NK-92 (cell line): Measurements from ENCODE around the gene PAWR.
"Not testable (repeated sequence)": the region's sequence is repeated elsewhere in the genome, so short reads cannot be mapped to it uniquely, and the experiment has no call there.

Source experiments
- DNase-seq: peaks from one replicate; lab custom pipeline; 2025; ENCODE audit not compliant: unreplicated experiment; lab: John Stamatoyannopoulos, UW

The PAWR gene

GRCh38 chr12:79596719-79597350 is 93.9 kb downstream of the PAWR start:
- no peak for DNase-seq

DNA sequence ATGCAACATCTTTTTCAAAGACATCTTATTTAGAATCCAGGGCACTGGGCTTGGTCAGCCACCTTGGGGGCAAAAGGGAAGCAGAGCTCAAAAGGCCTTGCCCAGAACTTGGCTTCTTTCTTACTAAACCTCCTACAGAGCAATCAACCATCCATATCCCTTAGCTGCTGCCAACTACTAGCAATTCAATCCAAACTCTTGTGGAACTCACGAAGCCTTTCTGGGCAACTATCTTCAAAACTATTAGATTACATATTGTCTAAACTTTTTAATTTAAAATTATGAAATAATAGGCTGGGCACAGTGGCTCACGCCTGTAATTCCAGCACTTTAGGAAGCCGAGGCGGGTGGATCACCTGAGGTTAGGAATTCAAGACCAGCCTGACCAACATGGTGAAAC is 95.5 kb downstream of the PAWR start:
- no peak for DNase-seq

DNA sequence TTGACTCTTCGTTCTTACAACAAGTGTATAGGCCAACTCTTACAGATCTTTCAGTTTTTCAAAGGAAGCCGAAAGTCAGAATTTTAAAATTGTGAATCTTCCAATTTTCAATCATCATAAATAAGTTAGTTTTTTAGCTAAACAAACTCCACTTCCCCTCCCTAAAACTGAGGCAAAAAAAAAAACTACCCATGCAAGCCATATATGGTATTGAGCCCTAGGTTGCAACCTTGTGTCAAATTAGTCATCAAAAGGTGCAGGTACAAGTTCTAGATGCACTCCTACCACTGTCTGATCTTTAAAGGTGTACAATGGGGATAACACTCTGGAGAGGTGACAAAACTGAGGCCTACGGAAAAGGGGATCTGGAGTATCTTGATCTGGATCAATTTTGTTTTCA is 97.9 kb downstream of the PAWR start:
- DNase-seq = no peak

GRCh38 chr12:79591988-79592387 is 98.8 kb downstream of the PAWR start:
- no peak for DNase-seq

- DNase-seq = no peak
Observed at GRCh38 chr12:79590751-79591150, 100.0 kb downstream of the PAWR start.

DNA sequence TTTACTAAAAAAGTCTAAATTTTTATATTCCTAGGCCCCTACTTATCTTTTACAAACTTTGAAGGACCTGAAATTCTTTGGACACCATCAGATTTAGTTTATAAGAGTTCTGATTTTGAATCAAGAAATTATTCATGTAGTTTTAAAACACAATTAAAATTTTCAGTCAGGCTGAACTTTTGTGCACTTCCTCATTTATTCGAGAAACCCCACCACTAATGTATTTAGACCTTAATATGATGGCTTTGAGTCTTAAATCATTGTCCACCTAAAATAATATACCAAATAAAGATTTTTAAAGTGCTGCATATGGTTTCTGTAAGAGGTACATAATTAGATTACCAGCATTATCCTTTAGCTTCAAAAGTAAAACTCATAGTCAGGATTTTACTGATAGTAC is 103.4 kb downstream of the PAWR start:
- DNase-seq = no peak

DNA sequence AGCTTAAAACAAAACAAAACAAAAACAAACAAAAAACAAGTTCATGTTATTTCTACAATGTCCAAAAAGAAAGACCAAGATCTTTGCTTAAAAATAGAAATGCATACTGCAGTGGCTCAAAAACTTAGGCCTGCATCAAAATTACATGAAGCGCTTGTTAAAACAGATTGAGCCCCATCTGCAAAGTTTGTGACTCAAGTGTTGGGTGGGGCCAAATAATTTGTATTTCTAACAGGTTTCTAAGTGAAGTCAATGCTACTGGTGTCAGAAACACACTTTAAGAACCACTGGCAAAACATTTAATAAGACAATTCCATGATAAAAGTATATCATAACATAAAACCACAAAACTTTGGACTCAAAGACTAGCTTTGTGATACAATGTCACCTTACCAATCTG is 105.6 kb downstream of the PAWR start:
- DNase-seq = no peak

- no peak for DNase-seq
Observed at GRCh38 chr12:79573820-79574219, 116.9 kb downstream of the PAWR start.

DNA sequence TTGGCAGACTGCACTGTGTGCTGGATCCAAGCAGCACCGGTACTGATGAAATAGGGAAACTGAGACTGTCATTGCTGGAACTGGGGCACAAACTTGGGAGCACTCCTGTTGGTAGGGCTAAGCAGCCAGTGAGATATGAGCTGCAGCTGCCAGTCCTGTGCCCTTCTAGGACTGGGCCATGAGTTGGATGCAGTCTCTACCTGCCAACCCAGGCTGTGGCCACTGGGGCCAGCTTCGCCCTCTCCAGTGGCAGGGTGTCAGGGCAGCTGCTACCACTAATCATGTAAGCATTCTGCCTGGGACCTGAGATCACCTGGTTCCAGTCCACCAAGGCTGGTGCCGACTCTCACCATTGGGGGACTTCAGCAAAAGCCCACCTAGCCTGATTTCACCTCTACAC is 121.1 kb downstream of the PAWR start:
- DNase-seq = no peak

DNA sequence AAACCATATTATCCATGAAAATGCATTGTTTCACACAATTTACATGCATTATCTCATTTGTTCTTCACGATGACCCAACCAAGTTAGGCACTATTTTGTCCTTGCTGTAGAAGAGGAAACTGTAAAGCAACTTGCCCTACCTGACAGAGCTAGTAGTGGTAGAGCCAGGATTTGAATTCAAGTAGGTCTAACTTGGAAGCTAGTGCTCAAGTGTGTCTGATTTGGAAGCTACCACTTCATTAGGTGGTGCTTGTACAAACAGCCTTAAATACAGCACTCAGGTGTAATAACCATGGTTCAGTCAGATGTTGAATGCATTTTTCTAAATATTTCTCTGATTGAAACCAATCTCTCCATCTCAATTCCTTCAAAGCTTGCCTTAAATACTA is 123.6 kb downstream of the PAWR start:
- DNase-seq = no peak

GRCh38 chr12:79566452-79567174 is 124.2 kb downstream of the PAWR start:
- no peak for DNase-seq

- not testable (repeated sequence) for DNase-seq
Observed at GRCh38 chr12:79564727-79565350, 125.9 kb downstream of the PAWR start.

- DNase-seq = no peak
Observed at GRCh38 chr12:79563021-79563740, 127.6 kb downstream of the PAWR start.

GRCh38 chr12:79561401-79562132 is 129.2 kb downstream of the PAWR start:
- DNase-seq = no peak

DNA sequence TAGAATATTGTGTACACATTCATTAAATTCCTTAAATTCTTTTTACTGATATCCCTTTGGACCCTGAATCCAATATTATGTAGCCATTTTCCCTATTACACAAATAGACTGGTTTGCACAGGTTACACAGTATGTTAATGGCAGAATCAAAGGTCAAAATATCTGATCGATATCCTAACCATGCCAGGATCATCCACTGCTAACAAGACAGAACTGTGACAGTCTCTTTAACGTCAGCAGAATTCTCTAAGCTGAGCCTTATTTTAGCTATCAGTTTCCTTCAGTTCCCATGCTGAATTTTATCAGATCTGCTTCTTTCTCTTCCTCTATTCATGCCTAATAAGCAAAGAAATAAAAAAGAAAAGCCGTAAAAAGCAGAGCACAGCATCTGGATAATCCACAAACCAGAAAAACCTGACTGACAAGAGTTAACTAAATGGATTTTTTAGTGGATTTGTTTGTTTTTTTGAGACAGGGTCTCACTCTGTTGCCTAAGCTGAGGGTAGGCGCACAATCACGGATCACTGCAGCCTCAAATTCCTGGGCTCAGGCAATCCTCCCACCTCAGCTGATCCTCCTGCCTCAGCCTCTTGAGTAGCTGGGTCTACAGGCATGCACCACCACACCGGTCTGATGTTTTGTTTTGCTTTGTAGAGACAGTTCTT is 130.4 kb downstream of the PAWR start:
- no peak for DNase-seq

GRCh38 chr12:79559591-79559990 is 131.2 kb downstream of the PAWR start:
- DNase-seq = no peak

DNA sequence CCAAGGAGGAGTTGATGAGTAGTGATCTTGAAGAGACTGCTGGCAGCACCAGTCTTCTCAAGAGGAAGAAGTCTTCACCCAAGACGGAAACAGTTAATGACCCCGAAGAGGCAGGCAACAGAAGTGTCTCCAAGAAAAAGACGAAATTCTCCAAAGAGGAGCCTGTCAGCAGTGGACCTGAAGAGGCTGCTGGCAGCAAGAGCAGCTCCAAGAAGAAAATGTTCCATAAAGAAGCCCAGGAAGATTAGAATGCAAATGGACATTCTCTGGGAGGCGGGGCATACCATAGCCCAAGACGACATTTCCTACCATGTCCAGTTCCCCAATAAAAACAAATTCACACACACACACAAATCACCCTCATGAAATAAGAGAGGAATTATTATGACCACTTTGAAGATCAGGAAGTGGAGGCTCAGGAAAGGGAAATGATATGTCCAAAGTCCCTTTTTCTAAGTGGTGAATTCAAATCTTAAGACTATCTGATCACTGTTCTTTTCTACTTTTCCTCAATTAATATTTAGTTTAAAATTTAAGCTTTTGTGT is 131.8 kb downstream of the PAWR start:
- DNase-seq = no peak

DNA sequence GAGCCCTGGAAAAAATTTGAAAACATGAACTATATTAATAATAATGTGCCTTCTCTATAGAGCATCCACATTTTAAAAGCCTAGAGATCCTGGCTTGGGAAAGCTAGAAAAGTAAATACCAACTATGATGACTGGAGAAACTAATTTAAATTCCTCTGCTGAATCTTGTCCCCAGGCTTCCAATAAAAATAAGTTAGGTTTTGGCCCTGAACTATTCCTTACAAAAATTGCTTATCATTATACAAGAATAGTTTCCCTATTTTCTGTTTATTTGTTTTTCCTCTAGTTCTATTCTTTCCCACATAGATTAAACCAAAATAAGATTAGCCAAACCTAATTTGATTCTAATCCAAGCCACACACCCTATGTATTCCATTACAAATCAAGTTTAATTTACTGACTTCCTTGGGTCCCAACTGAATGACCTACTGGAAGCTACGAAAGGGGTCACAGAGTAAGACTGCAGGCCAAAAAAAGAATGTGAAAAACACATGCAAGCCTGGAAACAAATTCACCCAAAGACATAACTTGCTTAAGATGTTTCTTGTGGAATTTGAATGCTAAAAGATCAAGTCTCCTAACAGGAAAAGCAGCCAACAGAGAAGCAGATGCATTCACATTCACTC is 133.0 kb downstream of the PAWR start:
- no peak for DNase-seq

GRCh38 chr12:79555028-79555925 is 135.5 kb downstream of the PAWR start:
- no peak for DNase-seq
